VCaP (cell line): ENCODE data around the gene PNKD.

Source experiments
- H3K27ac ChIP-seq: fragments of 450-650 bp; 2 replicates; pipeline ENCODE4 v1.5.1; 2017
- CTCF ChIP-seq: fragments of 450-650 bp; conservative IDR thresholded peaks from 2 replicates; pipeline ENCODE4 v1.5.1; 2017; ENCODE audit warnings: mild to moderate bottlenecking, moderate library complexity

The PNKD gene

GRCh38 chr2:218325566-218326160 lies 55.3 kb downstream of the PNKD start:
- no peak overlapping the region for H3K27ac ChIP-seq
- TF ChIP-seq CTCF, result no peak

- TF ChIP-seq CTCF, result no peak
- H3K27ac ChIP-seq, result no peak overlapping the region
Measured at GRCh38 chr2:218326315-218326714, 56.0 kb downstream of the PNKD start.

- TF ChIP-seq CTCF, result no peak
- no peak overlapping the region for H3K27ac ChIP-seq
Measured at GRCh38 chr2:218327451-218328210, 57.3 kb downstream of the PNKD start.

- no peak for TF ChIP-seq CTCF
- H3K27ac ChIP-seq, result no peak overlapping the region
Measured at GRCh38 chr2:218328294-218328693, 58.0 kb downstream of the PNKD start.

GRCh38 chr2:218329027-218329825 lies 58.9 kb downstream of the PNKD start:
- no peak overlapping the region for H3K27ac ChIP-seq
- no peak for TF ChIP-seq CTCF

- no peak for TF ChIP-seq CTCF
Measured at GRCh38 chr2:218329826-218330593, 59.7 kb downstream of the PNKD start.

More at GRCh38 chr2:218329826-218330593, 59.7 kb downstream of the PNKD start:
- H3K27ac ChIP-seq, result no peak overlapping the region
